HG02981 (cell line): ENCODE data around the gene ENHO.

ENCODE experiments used
- ATAC-seq: cut with Tn5 transposase; IDR thresholded peaks from one replicate; pipeline ENCODE4 v1.9.1; 2021; ENCODE audit warnings: mild to moderate bottlenecking, moderate library complexity; ENCODE audit not compliant: unreplicated experiment

Gene ENHO

DNA sequence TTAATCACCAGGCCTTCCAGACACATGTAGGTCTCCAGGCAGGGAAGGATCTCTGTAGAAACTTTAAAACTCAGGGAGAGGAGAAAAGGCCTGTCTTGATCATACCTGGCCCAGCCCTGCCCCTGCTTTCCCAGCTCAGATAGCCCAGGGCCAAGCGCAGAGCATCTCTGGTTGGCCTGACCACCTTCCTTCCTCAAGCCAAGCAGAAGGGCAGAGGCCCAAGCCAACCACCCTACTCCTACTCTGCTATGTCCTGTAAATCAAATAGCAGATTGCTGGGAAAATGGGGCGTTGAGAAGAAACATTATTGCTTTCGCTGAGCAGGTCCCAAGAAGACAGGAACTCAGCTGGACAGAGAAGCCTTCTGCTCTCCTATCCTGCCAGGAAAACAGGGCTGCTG, 14.3 kb downstream of the ENHO start:
- ATAC-seq = no peak

DNA sequence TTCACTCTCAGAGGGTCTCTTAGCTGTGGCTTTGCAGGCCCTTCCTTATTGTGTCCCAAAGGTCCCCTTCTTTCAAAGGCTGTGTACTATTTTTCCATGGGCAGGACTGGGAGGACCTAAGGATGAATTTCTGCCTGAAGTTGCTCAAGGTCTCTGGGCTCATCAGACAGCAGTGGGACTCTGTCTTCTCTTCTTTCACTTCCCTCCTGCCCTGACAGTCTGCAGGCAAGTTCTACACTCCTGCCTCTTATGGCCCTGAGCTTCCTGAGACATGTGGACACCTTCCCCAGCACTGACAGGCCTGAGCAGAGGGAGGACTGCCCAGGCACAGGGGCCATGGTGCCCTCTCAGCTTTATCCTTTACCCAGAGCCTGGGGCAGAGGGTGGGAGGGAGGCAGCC, 14.8 kb downstream of the ENHO start:
- no peak for ATAC-seq

DNA sequence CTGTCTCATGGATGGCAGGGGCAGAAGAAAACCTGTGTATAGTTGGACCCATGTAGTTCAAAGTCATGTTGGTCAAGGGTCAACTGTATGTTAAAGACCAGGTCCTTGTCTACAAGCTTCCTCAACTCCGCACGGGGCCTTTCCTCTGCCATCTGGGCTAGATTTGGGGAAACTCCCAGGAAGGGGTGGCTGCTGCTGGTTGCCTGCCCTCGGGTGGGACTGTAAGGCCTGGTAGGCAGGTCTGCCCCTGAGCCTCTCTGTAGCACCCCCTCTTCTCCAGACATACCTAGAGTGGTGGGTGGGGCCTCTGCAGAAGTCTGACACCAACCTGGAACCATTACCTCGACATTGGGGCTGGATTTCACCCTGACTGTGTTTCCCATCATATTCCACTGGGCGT, 15.2 kb downstream of the ENHO start:
- ATAC-seq = no peak

DNA sequence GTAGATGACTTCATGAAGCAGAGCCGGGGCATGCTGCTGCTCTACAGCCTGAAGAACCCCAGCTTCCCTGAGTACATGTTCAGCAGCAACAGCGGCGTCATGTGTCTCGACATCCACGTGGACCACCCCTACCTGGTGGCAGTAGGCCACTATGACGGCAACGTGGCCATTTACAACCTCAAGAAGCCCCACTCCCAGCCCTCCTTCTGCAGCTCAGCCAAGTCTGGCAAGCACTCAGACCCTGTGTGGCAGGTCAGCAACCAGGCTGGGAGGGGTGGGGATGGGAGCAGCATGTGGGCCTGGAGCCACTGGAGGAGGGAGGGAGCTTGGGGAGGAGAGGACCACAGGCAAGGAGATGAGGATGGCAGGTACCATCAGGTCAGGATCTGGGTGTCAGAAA, 16.2 kb downstream of the ENHO start:
- ATAC-seq = no peak

DNA sequence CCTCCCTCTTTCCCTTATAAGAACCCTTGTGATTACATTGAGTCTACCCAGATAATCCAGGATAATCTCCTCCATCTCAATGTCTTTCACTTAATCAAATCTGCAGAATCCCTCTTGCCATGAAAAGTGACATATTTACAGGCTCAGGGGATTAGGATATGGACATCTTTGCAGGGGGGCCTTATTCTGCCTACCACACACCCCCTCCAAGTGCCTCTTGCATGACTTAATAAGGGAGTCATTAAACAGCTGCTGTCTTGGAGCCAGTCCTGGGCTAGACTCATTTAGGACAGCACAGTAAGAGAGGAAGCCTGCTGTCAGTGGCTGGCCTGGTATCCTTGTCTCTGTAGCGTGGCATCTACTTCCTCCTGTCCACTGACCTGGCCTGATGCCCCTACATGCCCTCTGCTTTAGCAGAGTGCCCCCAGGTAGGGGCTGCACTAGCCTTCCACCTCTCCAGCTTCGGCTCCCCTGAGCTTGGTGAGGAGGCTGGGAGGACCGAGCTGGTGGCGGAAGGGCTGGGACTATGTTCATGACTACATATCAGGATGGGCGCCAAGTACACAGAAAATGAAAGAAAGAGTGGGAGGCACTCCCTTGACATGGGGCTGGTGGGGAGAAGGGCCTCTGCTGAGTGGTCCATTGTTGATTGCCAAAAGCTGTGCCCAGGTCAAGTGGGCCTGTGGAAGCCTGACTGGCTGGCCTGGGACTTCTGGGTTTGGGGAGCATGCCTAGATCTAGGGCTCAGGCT, 17.2 kb downstream of the ENHO start:
- no peak for ATAC-seq

DNA sequence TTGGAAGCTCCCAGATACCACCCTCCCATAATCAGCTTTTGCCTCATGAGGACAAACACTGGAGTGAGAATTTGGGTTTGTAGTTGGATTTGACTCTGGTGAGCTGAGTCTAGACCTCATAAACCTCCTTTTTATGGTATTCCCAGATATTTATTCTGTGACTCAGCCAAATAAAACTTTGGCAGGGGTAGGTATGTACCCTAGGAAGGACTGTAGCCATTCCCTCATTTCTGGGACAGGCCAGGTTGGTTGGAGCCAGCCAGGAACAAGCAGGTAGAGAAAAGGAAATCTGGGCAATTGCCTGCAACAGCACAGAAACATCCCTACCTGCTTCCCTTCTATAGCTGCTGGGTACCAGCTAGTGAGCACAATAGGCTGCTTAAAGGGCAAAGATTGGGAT, 19.4 kb downstream of the ENHO start:
- no peak for ATAC-seq

DNA sequence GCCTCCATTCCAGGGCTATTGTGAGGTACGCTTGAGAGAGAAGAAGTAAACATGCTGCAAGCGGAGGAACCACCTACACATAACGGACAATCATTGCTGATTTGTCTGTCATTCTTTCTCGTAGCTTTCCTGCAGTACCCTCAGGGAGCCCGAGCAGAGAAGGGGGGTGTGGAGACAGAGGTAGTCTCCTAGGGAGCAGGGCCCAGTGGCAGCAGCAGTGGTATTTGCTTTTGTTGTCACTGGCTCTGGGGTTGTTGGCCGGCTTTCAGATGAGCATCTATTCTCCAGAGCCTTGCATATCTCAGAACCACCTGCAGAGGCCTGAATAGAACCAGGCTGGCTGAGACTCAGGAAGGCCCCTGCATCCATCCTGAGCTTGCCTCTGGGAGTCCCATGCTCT, 19.9 kb downstream of the ENHO start:
- no peak for ATAC-seq

DNA sequence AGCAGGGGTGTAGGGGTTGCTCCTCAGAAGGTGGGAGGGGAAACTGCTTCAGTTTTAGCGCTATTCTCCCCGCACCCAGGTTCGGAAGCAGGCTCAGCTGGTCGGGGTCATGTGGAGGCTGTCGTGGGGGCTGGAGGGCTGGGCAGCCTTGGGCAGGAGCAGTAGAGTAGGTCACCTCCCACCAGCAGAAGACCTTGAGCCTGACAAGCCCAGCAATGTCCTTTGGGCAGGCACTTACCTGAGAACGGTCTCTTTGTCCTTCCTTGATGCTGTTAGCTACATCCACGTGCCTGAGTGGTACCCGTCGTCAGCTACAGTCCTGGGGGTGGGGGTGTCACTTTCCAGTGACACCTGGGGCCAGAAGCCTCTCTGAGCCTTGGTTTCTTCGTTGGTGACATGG, 20.3 kb downstream of the ENHO start:
- ATAC-seq = no peak

DNA sequence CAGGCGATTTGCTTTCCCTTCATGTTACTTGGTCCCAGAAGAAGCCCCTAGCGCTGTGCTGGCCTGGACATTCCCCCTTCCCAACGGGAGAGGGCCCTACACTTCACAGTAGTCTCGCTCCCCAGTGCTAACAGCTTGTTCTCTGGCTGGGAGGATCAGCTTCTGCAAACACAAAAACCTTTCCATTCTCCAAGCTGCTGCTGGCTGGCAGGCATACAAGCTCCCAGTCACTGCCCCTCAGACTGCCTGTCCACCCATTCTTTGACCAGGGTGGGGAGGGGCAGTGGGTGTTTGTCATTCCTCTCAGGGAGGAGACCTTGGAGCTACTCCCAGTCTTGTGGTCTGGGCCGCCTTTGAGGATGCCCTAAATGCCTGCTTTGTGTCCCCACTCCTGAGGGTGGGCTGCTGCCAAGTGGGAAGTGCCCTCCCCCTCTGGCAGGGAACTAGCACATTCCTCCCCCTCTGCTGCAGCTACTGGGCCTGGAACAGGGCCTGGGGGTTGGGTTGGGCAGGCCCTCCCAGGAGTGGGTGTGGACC, 20.8 kb downstream of the ENHO start:
- ATAC-seq = no peak

DNA sequence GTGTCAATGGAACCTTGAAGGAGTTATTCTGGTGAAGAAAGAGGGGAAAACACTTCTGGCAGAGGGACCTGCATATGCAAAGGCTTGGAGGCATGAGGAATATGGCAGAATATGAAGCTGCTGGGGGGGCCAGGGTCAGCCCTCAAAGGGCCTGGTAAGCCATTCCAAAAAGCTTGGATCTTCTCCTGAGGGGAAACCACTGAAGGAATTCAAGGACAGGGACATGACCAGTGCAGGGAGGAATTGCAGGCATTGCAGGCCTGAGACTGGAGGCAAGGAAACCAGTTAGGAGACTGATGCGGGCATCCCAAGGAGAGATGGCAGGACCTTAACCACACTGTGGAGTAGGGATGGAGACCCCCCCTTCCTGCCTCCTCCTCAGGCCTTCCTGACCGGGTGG, 21.4 kb downstream of the ENHO start:
- no peak for ATAC-seq

DNA sequence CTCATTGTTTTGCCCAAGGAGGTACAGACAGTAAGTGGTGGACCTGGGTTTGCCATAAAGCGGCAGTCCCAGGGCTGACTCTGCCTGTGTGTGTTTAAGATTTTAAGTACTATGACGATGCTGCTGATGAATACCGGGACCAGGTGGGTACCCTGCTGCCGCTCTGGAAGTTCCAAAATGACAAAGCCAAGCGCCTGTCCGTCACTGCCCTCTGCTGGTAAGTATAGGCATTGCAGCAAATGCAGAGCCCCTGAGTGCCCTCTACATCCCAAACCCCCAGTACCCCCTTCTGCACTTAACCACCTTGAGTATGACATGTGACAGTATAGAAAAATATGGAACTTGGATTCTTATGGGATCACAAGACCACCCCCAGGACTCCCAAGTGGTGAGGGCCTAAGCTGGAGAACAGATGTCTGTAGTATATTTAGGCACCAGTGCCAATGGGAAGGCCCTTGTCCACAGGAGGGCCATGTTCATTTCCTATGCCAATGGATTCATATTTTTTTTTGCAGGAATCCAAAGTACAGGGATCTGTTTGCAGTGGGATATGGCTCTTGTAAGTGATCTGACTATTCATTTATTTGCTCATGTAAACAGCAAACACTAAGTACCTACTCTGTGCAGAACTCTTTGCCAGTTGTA, 22.0 kb downstream of the ENHO start:
- no peak for ATAC-seq

DNA sequence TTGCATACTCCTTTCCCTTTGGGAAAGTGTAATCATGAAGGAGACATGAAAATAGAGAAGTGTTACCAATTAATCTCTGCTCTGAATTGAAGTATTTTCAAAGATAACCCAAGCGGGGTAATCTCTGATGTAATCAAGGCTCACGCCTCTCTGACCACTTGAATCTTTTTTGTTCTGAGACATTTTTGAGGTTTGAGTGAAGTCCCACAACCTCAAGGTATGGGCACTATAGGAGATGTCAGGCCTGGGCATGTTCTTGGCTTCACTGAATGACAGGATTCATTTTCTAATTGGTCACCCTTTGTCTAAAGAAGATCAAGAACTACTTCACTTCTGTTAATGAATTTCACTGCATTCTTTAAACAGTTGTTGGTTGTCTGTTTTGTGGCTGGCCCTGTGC, 23.7 kb downstream of the ENHO start:
- ATAC-seq = no peak

DNA sequence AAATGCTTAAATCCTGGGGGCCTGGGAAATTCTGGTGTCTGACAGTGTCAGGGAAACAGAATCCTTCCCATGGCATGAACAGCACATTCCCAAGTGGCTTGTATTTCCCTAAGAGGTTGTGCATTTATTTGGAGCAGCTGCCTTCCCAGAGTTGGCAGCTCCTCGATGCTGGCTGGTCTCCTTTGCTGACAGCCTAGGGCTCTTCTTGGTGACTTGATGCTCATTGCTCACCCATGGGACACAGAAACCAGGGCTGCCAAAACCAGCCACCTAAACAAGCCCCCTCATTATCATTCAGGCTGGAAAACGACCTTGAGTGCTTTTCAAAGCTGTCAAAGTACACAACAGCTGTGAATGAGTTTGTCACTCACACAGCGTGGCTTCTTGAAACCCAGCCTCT, 24.2 kb downstream of the ENHO start:
- no peak for ATAC-seq

DNA sequence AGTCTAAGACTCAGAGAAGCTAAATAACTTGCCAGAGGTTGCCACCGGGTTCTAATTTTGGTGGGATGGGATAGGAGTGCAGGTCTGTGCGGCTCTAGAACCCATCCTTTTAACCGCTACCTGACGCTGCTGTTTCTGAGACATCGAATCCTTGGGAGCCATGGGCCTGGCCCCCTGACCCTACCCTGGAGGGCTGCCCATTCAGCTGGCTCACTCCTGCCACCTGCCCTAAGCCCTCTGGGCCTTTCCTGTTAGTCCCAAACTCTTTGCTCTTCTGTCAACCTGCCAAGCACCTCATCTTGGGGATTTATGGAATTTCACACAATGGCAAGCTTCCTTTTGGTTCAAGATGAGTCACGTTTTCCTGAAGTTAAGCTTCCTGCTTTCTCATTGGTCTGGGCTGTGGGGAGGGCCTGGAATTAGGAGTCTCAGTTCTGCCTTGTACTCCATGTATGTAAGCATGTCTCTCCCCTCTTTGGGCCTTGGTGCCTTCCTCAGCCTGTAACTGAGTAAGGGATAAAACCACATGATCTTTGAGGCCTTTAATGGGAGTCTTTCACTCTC, 26.6 kb downstream of the ENHO start:
- no peak for ATAC-seq

DNA sequence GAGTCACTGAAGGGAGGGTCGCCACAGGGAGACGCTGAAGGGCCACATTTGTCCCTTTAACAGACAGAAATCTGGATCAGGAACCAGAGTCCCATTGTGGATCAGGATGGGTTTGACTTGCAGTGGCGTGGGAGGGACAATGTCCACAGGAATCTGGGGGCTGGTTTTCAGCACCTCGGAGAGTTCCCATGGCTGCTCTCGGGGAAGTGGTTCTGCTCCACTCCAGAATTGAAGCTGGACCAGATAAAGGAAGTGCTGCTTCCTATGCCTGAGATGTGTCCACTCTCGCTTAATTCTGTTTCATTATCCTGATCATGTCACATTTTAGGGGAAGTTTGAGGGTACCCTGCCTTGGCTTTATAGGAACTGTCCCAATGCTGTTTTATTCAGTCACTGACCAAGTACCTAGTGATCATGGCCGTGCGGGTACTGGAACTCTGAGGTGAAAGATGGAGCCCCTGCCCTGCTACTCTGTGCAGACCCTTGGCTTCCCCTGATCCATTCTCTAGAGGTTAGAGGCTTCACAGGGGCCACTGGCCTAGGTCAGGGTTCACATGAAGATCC, 28.7 kb downstream of the ENHO start:
- no peak for ATAC-seq

DNA sequence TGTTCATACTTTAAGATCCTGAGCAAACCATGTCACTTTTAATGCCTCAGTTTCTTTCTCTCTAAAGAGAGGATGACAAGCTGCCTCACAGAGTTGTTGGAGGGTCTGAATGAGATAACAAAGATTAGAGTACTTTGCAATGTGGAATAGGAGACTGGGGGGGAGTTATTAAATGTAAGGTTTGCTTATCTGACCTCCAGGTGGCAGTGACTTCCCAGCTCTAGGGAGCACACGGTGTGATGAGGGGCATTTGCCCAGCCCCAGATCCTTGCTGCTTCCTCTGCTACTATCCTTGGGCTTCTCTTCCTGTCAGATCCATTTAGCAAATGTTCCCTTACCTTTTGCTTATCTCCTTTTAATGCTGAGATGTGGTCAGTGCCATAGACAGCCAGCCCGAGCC, 30.7 kb downstream of the ENHO start:
- no peak for ATAC-seq

DNA sequence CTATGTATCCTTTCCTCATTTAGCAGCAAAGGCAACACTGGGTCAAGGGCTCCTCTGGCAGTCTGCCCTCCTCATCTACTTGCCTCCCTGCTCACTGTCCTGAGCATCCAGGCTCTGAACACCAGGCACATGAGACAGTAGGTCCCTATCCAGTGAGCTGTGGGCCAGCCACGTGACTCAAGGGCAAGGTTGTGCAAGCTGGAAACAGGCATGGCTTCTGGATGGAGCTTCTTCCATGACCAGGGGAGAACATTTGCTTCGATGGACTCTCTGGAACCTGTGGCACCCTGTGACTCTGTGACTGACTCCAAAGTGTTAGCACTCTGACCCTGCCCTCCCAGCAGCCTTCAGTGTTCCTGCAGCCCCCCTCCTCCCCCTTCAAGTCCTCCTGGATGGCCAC, 31.2 kb downstream of the ENHO start:
- ATAC-seq = no peak

DNA sequence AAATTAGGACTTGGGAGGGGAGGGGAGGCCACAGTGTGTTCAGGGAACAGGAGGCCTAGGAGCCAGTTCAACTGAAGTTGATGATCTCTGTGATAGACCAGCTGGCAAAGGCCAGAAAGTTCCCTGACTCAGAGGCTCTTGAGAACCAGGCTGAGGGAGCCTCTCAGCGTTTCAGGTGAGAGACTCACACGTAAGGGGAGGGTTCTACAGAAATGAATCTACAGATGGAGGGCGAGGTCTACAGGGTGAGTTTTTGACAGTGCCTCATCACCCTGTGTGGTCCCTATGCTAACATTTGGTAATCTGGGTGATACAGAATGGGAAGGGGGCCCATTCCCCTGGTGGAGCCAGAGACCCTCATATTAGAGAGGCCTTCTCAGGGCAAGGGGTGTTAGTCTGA, 32.0 kb downstream of the ENHO start:
- no peak for ATAC-seq

DNA sequence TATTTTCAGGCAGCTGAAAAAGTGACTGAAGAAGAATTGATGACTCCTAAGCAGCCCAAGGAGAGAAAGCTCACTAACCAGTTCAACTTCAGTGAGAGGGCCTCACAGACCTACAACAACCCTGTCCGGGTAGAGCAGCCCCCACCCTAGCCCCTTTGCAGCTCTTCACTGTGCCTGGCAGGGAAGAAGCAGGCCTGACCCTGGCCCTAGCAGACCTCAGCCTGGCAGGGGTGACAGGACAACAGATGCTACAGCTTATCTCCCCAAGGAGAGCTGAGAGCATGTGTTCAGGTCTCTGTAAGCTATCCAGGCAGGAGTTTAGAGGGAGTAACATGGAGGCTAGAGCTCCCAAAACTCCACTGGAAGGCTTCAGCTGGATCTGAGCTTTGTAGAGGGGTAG, 32.4 kb downstream of the ENHO start:
- ATAC-seq = no peak

DNA sequence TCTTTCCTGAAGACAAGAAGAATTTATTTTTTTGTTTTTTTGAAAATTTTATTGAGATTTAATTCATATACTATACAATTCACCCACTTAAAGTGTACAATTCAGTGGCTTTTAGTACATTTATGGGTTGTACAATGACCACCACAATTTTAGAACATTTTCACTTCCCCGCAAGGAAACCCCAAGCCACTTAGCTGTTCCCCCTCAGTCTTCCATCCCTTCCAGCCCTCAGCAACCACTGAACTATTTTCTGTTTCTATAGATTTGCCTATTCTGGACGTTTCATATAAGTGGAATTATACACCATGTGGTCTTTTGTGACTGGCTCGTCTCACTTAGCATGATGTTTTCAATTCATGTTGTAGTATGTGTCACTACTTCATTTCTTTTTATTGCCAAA, 36.2 kb downstream of the ENHO start:
- ATAC-seq = no peak

DNA sequence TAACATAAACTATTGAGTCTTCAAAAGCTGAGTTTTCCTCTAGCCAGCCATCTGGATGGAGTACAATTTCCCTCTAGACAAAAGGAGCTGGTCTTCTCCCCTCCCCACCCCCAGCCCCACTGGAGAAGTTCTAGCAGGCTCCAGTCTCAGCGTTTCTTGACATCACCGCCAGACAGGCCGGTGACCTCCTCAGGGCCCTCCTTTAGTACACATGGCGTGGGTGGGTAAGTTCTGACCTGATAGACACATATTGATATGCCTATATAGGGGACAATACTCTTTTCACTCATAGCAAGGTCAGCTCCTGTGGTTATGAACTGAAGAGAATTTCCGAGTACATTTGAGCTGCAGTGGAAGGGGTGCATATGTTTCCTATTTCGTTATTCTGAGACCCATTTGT, 37.0 kb downstream of the ENHO start:
- no peak for ATAC-seq

DNA sequence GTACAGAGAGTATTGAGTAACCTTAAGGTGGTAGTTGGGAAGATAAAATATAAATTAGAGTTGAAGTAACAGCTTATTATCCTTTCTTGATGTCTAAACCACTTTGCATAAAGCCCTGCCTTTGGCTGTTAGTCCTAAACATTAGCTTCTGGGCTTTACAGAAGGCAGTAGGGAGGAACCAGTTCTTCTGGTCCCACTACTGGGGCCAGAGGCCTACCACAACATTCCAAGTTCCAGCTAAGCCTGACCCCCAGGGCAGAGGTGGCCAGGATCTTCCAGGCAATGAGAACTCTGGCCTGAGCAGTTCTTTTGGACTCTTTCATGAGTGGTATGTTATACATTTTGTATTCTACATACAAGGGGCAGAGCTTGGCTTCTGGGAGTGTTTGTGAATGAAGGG, 38.1 kb downstream of the ENHO start:
- no peak for ATAC-seq
